HUDEP-2 (cell line): ENCODE results near the gene SOAT1.
"Not testable (repeated sequence)": the region's sequence is repeated elsewhere in the genome, so short reads cannot be mapped to it uniquely, and the experiment has no call there.

Experiments used
- DNase-seq, 76 experiments: peaks; one replicate each; lab custom pipeline; 2025; ENCODE audit not compliant: unreplicated experiment in 76 of 76; lab: John Stamatoyannopoulos, UW

SOAT1 gene

GRCh38 chr1:179342740-179343404, 49.3 kb downstream of the SOAT1 start:
- no peak for DNase-seq

DNA sequence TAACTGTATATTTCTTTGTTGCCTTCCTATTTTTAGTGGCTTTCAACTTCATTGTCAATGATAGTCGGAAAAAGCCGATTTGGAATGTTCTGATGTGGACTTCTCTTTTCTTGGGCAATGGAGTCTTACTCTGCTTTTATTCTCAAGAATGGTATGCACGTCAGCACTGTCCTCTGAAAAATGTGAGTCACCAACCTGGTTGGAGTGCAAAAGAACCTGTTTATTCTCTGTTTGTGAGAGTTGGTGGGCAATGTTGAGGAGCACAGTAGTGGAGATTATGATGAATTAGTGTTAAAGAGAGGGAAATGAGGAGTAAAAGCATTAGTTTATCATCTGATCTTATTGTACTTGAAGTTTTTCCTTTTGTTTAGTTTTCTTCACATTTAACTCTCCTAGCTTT, 57.7 kb downstream of the SOAT1 start:
- DNase-seq: no peak

DNA sequence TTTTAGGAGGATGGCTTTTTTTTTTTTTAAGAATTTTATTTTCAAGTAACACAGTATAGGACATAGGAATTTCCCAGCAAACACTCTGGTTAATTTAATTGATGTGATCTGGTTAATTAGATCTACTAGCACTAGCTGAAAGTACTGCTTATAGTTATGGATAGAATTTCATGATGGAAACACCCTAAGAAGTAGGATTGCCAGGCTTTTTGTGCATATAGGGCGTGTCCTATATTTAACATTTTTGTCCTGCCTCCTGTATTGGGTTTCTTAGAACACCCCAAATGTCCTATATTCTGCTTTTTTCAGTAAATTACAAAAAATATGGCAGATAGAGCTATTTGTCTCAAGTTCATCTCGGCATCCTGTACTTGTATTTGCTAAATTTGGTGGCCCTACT, 58.6 kb downstream of the SOAT1 start:
- no peak for DNase-seq

DNA sequence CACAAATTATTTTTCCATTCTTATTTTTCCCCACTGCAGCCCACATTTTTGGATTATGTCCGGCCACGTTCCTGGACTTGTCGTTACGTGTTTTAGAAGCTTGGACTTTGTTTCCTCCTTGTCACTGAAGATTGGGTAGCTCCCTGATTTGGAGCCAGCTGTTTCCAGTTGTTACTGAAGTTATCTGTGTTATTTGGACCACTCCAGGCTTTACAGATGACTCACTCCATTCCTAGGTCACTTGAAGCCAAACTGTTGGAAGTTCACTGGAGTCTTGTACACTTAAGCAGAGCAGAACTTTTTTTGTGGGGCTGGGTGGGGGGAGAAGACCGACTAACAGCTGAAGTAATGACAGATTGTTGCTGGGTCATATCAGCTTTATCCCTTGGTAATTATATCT, 59.9 kb downstream of the SOAT1 start:
- DNase-seq: no peak

- DNase-seq: not testable (repeated sequence)
Observed at GRCh38 chr1:179361631-179362030, 68.0 kb downstream of the SOAT1 start.

DNA sequence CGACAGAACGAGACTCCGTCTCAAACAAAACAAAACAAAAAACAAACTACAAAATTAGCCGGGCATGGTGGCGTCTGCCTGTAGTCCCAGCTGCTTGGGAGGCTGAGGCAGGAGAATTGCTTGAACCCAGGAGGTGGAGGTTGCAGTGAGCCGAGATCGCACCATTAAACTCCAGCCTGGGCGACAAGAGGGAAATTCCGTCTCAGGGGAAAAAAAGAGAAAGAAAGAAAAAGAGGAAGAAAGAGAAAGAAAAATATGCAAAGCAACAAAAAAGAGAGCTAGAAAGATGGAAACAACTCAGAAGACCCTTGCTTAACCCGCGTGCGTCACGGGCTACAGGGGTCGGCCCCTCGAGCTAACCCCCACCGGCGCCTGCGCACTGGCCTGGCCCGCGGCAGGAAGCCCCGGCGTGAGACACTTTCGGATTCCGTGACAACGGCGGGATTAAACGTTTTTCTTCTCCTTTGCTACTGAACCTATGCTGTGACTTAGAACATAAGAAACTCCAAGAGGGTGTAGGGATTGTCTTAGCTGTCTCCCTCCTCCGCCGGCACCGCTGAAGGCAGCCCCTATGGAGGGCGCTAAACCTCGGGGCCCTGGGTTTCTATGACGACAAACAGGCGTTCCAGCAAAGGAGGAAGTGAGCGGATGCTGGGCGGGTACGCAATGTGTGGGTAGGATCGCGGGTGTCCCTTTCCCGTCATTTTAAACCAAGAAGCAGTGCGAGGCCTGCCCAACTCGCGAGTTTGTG, 71.9 kb downstream of the SOAT1 start, which contains the start of gene AXDND1:
TSS of gene AXDND1 (plus strand) at position 630 of the 751 bp plus-strand sequence. CDS start 539 bp downstream, outside the sequence.
- DNase-seq: peak in 75 of 76 experiments; percentile 29 to 86 (median 73)

DNA sequence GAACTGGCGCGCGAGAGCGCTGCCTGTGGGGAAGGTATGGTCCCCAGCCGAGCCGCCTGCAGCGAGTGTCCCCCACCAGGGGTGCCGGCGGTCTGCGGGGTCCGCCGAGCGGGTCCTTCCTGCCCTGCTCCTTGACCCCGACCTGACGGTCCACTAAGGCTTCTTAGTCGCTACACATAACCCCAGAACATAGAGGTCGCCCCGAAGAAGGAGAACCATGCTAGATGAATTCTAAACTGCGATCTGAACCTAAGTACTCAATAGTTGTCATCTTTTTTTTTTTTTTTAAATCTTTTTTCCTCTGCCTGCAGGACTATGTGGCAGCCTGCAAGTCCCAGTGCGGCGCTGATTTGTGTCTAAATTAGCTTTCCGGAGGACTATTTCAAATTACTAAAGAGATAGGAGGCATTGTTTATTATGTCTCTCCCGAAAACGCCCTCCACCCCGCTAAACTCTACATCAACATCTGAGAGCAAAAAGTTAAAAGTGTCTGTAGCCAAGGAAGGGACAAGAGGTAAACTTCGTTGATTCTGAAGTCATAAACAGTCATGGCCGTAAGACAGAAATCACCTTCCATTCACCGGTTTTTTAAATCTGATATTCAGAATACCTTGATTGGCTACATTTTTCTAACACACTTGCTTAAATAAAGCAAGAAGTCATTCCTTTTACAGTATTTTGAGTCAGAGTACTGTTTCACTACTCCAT, 72.7 kb downstream of the SOAT1 start:
- peak in 2 of 76 experiments; percentile 0 to 53 for DNase-seq

GRCh38 chr1:179369751-179370341, 76.2 kb downstream of the SOAT1 start:
- DNase-seq: peak in 36 of 76 experiments; percentile 1 to 73 (median 42)

DNA sequence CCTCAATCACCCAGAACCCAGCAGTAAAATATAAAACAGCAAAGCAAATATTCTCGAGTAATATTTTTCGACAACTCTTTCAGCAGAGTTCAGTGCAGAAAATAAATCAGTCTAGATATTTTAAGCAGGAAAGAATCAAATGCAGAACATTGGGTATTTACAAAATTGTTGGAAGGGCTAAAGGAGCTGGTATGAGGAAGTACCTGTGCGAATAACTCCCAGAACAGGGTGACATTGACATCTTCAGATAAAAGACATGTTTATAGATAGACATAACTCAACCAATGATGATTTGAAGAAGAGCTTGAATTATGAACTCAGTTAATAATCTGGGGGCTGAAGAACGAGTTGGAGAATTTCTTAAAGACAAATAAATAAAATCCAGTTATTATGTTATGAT, 78.6 kb downstream of the SOAT1 start:
- DNase-seq: no peak

DNA sequence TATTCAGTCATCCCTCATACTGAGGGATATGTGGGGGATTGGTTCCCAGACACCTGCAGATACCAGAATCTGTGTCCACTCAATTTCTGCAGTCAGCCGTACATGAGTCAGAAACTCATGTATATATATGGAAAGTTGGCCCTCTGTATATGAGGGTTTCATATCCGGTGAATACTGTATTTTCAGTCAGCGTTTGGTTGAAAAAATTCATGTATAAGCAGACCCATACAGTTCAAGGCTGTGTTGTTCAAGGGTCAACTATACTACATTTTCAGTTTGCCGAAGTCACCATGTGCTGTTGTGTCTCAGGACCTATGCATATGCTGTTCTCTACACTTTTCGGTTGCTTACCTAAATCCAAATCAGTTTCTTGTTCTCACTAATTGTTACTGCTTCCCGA, 82.6 kb downstream of the SOAT1 start:
- DNase-seq: no peak

DNA sequence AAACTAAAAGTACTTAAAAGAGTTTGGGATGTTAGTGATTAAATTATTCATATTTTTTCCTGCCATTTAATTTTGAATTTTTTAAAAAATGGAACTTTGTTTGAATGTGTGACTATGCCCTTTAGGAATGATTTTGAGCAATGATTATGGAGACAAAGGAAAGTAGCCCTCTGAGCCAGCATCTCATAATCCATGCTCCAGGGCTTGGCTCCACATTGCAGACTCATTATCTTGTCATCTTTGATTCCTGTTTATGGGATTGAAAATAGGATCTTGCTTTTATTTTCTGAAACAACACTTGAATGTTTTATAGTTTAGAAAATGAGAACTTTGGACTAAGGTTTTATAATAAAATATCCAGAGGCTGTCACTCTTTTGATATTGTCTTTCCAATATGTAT, 86.7 kb downstream of the SOAT1 start:
- DNase-seq: no peak

- no peak for DNase-seq
Observed at GRCh38 chr1:179384027-179384426, 90.4 kb downstream of the SOAT1 start.

DNA sequence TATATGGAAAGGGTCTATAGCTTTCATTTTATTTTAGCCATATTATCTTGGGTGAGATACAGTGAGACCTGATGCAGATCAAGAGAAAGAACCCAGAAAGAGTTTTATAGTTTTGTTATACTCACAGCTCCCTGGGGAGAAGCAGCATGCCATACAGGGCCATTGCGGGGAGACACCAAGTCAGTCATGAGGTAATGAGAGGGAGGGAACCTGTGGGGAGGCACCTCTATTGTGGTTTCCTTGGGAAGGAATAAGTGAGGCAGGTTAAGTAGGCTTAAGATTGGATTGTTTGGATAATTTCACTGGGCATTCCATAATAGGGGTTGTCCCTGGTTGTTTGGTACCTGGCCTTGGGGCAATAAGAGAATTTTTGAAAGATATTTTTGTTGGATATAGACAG, 91.9 kb downstream of the SOAT1 start:
- no peak for DNase-seq

DNA sequence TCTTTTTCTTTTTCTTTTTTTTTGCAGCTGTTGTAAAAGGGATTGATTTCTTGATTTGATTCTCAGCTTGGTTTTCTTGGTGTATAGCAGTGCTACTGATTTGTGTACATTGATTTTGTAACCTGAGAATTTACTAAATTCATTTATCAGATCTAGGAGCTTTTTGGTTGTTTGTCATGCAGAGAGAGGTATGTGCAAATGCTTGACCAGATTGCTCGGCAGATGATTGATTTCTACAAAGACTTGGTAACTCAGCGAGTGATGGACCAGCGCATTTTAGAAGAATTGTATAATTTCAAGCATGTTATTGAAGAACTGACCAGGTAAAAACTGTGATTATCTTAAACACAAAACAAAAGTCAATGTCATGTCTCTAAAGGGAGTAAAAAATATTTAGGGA, 100.1 kb downstream of the SOAT1 start:
- no peak for DNase-seq

GRCh38 chr1:179399399-179399798, 105.8 kb downstream of the SOAT1 start:
- not testable (repeated sequence) for DNase-seq
